ENCODE results near the gene UFC1.

The UFC1 gene

GRCh38 chr1:161157867-161158266 is 4.1 kb downstream of the UFC1 start:
- intact Hi-C loops (cut with micrococcal nuclease) = no loop called here
- Mint-ChIP-seq H3K36me3 (ENCODE audit: low read depth) (peaks cover 72% of the 10 kb centered on the region), H3K9me3 (no peaks in the 10 kb centered on the region), H3K27me3 (no peaks in the 10 kb centered on the region), H3K4me3 (no peak overlapping the region), H3K4me1 (ENCODE audit: low read depth) (peaks cover 54% of the 10 kb centered on the region), H3K27ac (no peak overlapping the region)

DNA sequence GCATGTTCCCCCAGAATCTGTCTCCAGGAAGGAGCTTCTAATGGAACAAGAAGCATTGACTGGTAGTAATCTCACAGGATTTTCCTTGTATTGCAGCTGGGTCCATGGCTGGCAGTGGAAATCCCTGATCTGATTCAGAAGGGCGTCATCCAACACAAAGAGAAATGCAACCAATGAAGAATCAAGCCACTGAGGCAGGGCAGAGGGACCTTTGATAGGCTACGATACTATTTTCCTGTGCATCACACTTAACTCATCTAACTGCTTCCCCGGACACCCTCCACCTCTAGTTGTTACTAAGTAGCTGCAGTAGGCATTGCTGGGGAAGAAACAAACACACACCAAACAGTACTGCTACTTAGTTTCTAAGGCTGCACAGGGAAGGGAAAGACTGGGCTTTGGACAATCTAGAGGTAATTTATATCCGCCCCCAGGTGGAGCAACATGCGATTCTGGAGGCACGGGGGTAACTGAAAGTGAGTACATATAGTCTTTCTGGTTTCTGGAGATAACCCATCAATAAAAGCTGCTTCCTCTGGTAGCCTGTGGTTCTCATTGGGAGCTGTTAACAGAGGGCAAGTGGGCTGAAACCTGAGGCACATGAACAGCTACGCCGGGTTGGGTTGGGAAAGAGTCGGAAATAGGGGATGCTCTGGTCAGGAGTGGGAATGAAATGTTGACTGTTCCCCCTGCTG is 4.7 kb downstream of the UFC1 start:
- intact Hi-C loops (cut with micrococcal nuclease) = no loop called here
- H3K36me3 Mint-ChIP-seq (ENCODE audit: low read depth) = peaks cover 78% of the 10 kb centered on the region
- H3K4me3 Mint-ChIP-seq = no peak overlapping the region
- H3K9me3 Mint-ChIP-seq = no peaks in the 10 kb centered on the region
- H3K27ac Mint-ChIP-seq = peak overlapping the region; percentile 89
- no peaks in the 10 kb centered on the region for H3K27me3 Mint-ChIP-seq
- peaks cover 60% of the 10 kb centered on the region for H3K4me1 Mint-ChIP-seq (ENCODE audit: low read depth)

- Mint-ChIP-seq H3K27me3 (no peaks in the 10 kb centered on the region), H3K4me3 (peak within 1 kb of the TSS; percentile 89), H3K36me3 (ENCODE audit: low read depth) (peaks cover 78% of the 10 kb centered on the region), H3K4me1 (ENCODE audit: low read depth) (peaks cover 68% of the 10 kb centered on the region), H3K9me3 (no peaks in the 10 kb centered on the region), H3K27ac (peak within 1 kb of the TSS; percentile 89)
- intact Hi-C loops (cut with micrococcal nuclease) = no loop called here
Measured at GRCh38 chr1:161159087-161159912, 5.5 kb downstream of the UFC1 start, which contains the start of gene USP21. Gene USP21 (plus strand): TSS chr1:161159500. CDS start chr1:161160641, 1,141 bp downstream.

- no peaks in the 10 kb centered on the region for H3K9me3 Mint-ChIP-seq
- H3K4me3 Mint-ChIP-seq = peak overlapping the region; percentile 89
- intact Hi-C loops (cut with micrococcal nuclease) = no loop called here
- H3K27me3 Mint-ChIP-seq = no peaks in the 10 kb centered on the region
- peaks cover 81% of the 10 kb centered on the region for H3K36me3 Mint-ChIP-seq (ENCODE audit: low read depth)
- H3K4me1 Mint-ChIP-seq (ENCODE audit: low read depth) = peaks cover 67% of the 10 kb centered on the region
- peak overlapping the region; percentile 89 for H3K27ac Mint-ChIP-seq
Measured at GRCh38 chr1:161159913-161160243, 6.1 kb downstream of the UFC1 start.

GRCh38 chr1:161160671-161161145 is 6.9 kb downstream of the UFC1 start:
- no peak overlapping the region for H3K27ac Mint-ChIP-seq
- peaks cover 78% of the 10 kb centered on the region for H3K36me3 Mint-ChIP-seq (ENCODE audit: low read depth)
- peaks cover 67% of the 10 kb centered on the region for H3K4me1 Mint-ChIP-seq (ENCODE audit: low read depth)
- intact Hi-C loops (cut with micrococcal nuclease) = no loop called here
- no peak overlapping the region for H3K4me3 Mint-ChIP-seq
- no peaks in the 10 kb centered on the region for H3K27me3 Mint-ChIP-seq
- no peaks in the 10 kb centered on the region for H3K9me3 Mint-ChIP-seq

DNA sequence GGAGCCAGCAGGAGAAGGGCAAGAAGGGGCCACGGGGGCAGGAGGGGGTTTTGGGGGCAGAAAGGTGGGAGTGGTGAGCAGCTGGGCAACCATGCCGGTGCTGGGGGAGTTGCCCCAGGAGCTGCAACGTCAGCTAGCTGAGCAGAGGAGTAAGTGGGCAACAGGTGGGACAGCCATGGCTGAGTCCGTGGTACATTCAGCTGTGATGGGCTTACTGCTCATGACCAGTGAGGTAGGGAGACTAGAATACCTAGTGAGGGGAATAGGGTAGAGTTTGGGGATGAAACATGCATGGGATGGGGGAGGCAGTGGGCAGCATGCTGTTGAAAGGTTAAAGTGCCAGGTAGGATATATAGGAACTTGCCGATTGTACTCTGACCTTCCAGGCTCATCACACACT is 7.9 kb downstream of the UFC1 start:
- no peak overlapping the region for H3K4me3 Mint-ChIP-seq
- no peak overlapping the region for H3K27ac Mint-ChIP-seq
- no peaks in the 10 kb centered on the region for H3K27me3 Mint-ChIP-seq
- H3K36me3 Mint-ChIP-seq (ENCODE audit: low read depth) = peaks cover 82% of the 10 kb centered on the region
- peaks cover 73% of the 10 kb centered on the region for H3K4me1 Mint-ChIP-seq (ENCODE audit: low read depth)
- no peaks in the 10 kb centered on the region for H3K9me3 Mint-ChIP-seq
- intact Hi-C loops (cut with micrococcal nuclease) = no loop called here

DNA sequence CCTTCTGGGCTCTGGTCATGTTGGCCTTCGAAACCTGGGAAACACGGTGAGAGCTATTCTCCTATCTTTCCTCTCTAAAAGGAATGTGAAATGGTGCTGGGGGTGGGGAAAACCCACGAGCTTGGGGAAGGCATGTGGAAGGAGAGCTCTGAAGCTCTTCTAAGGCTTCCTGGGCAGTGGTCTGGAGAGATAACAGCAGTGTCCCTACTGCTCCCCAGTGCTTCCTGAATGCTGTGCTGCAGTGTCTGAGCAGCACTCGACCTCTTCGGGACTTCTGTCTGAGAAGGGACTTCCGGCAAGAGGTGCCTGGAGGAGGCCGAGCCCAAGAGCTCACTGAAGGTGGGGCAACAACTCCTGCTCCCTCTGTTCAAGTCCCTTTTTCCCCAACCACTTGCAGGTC is 8.3 kb downstream of the UFC1 start:
- intact Hi-C loops (cut with micrococcal nuclease) = no loop called here
- Mint-ChIP-seq H3K4me1 (ENCODE audit: low read depth) (peaks cover 77% of the 10 kb centered on the region), H3K9me3 (no peaks in the 10 kb centered on the region), H3K4me3 (no peak overlapping the region), H3K27me3 (no peaks in the 10 kb centered on the region), H3K36me3 (ENCODE audit: low read depth) (peaks cover 80% of the 10 kb centered on the region), H3K27ac (peak overlapping the region; percentile 96)

GRCh38 chr1:161162806-161163205 is 9.0 kb downstream of the UFC1 start:
- Mint-ChIP-seq H3K27me3 (no peaks in the 10 kb centered on the region), H3K36me3 (ENCODE audit: low read depth) (peaks cover 74% of the 10 kb centered on the region), H3K27ac (peak overlapping the region; percentile 96), H3K4me1 (ENCODE audit: low read depth) (peaks cover 85% of the 10 kb centered on the region), H3K9me3 (no peaks in the 10 kb centered on the region), H3K4me3 (no peak overlapping the region)
- intact Hi-C loops (cut with micrococcal nuclease) = no loop called here

DNA sequence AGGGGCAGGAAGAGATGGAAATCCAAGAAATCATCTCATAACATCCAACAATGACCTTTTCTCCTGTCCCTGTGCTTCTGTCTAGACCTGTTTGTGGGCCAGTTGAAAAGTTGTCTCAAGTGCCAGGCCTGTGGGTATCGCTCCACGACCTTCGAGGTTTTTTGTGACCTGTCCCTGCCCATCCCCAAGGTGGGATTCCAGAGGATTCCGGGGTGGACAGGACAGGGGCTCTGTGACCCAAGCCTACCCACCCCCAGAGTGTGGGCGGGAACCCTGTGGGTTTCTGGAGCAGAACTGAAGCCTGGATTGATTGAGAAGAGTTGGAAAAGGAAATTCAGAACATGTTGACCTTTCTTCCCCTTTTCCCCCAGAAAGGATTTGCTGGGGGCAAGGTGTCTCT is 10.0 kb downstream of the UFC1 start:
- Mint-ChIP-seq H3K27me3 (no peaks in the 10 kb centered on the region), H3K4me3 (no peak overlapping the region), H3K9me3 (no peaks in the 10 kb centered on the region), H3K27ac (peak overlapping the region; percentile 96), H3K36me3 (ENCODE audit: low read depth) (peaks cover 75% of the 10 kb centered on the region), H3K4me1 (ENCODE audit: low read depth) (peaks cover 88% of the 10 kb centered on the region)
- intact Hi-C loops (cut with micrococcal nuclease) = no loop called here

GRCh38 chr1:161164901-161165610 is 11.3 kb downstream of the UFC1 start:
- Mint-ChIP-seq H3K36me3 (ENCODE audit: low read depth) (peaks cover 77% of the 10 kb centered on the region), H3K4me1 (ENCODE audit: low read depth) (peaks cover 81% of the 10 kb centered on the region), H3K9me3 (no peaks in the 10 kb centered on the region), H3K27ac (peak overlapping the region; percentile 96), H3K27me3 (no peaks in the 10 kb centered on the region), H3K4me3 (no peak overlapping the region)
- intact Hi-C loops (cut with micrococcal nuclease) = no loop called here

- Mint-ChIP-seq H3K36me3 (ENCODE audit: low read depth) (peaks cover 79% of the 10 kb centered on the region), H3K9me3 (no peaks in the 10 kb centered on the region), H3K4me3 (peak within 1 kb of the TSS; percentile 91), H3K27me3 (no peaks in the 10 kb centered on the region), H3K4me1 (ENCODE audit: low read depth) (peaks cover 71% of the 10 kb centered on the region), H3K27ac (peak within 1 kb of the TSS; percentile 96)
- intact Hi-C loops (cut with micrococcal nuclease) = no loop called here
Measured at GRCh38 chr1:161165742-161166668, 12.2 kb downstream of the UFC1 start, which contains the start of gene PPOX. Gene PPOX (plus strand): TSS chr1:161166426. CDS start chr1:161166848, 422 bp downstream.

DNA sequence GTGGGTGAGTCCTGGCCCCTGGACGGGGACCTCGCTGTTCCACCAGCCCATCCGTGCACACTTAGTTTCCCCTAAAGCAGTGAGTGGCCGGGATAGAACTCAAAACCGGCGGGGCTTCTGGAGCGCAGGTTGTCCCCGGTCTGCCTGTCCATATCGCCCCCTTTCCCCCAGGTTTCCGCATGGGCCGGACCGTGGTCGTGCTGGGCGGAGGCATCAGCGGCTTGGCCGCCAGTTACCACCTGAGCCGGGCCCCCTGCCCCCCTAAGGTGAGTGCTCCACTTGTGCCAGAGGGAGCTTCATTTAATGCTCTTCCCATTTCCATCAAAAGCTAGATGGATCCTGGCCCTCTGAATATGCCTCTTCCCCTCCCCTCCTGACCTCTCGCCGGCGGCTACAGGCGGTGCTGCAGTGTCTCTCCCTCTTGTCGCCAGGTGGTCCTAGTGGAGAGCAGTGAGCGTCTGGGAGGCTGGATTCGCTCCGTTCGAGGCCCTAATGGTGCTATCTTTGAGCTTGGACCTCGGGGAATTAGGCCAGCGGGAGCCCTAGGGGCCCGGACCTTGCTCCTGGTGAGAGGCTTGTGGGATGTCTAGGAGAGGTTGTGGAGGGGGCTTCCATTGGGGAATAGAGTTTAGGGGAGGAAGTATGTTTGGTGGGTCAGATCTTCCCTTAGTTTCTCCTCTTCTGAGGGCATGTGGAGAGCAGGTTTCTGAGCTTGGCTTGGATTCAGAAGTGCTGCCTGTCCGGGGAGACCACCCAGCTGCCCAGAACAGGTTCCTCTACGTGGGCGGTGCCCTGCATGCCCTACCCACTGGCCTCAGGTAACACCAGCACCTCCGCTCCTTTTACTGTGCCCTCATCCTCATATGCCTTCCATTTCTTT is 13.1 kb downstream of the UFC1 start:
- intact Hi-C loops (cut with micrococcal nuclease) = no loop called here
- H3K27me3 Mint-ChIP-seq = no peaks in the 10 kb centered on the region
- H3K9me3 Mint-ChIP-seq = no peaks in the 10 kb centered on the region
- H3K36me3 Mint-ChIP-seq (ENCODE audit: low read depth) = peaks cover 79% of the 10 kb centered on the region
- peak overlapping the region; percentile 91 for H3K4me3 Mint-ChIP-seq
- H3K27ac Mint-ChIP-seq = peak overlapping the region; percentile 96
- H3K4me1 Mint-ChIP-seq (ENCODE audit: low read depth) = peaks cover 62% of the 10 kb centered on the region
